K562 (cell line): Measurements from ENCODE around the gene CFAP97D2. TPM values are rescaled to one million over a fixed set of nuclear protein-coding genes. Genes with fewer than 3 reads are reported as not detected.

Experiments
- ATAC-seq: fragments of 200-7000 bp; cut with Tn5 transposase; 3 replicates; pipeline ENCODE4 v1.9.1; 2020; ENCODE audit warnings: moderate library complexity
- BruUV-seq: library from RNA; stranded (reverse); fragments of 400-500 nt; replicated peaks from 2 replicates; lab custom pipeline; 2021; lab: Mats Ljungman, UMichigan
- CTCF ChIA-PET: fragments of 300-600 bp; formaldehyde crosslinking; extraction: SDS; loops from one replicate; lab custom pipeline; 2021; ENCODE audit warnings: low intra/inter-chr PET ratio; lab: Yijun Ruan, JAX
- POLR2A ChIA-PET: fragments of 300-600, 350-650 bp; sonication (Branson Sonifier 250); formaldehyde crosslinking; extraction: SDS; loops from one replicate; lab custom pipeline; 2021; ENCODE audit warnings: antibody characterized with exemption, inconsistent platforms; lab: Yijun Ruan, JAX
- DNase-seq, 4 experiments: peaks; one replicate each; pipeline versions ENCODE4 v3.0.0 to v3.0.0-alpha.2; 2011 to 2018; ENCODE audit warnings: low spot score in 3 of 4, mixed read lengths in 3 of 4; ENCODE audit errors: extremely low read depth in 1 of 4
- FAIRE-seq: peaks from 2 replicates; lab custom pipeline; 2011; peaks lifted over from hg19 to GRCh38; lab: Jason Lieb, UNC
- H2AFZ ChIP-seq: 2 replicates; pipeline ENCODE4 v1.6.0; 2011; ENCODE audit warnings: low read depth, low read length, control low read depth, inconsistent platforms
- H3K27ac ChIP-seq: fragments of 200-600 bp; 3 replicates; pipeline ENCODE4 v1.8.0; 2011; ENCODE audit warnings: low read depth, mild to moderate bottlenecking, control low read depth, inconsistent platforms, low read length, moderate library complexity, mixed read lengths; ENCODE audit errors: extremely low read depth
- H3K27me3 ChIP-seq, 2 experiments: fragments of 300-600 bp in 1 of 2; 2 replicates in 1 of 2; 3 replicates in 1 of 2; pipeline versions ENCODE4 v1.6.0 to v1.8.0; 2011; ENCODE audit warnings: inconsistent platforms in 2 of 2, low read length in 2 of 2, mild to moderate bottlenecking in 1 of 2, mixed read lengths in 1 of 2, moderate library complexity in 1 of 2; ENCODE audit not compliant: control insufficient read depth in 2 of 2, insufficient read depth in 2 of 2
- H3K36me3 ChIP-seq: fragments of 300-600 bp; 3 replicates; pipeline ENCODE4 v1.8.0; 2011; ENCODE audit warnings: mild to moderate bottlenecking, low read length, inconsistent platforms; ENCODE audit not compliant: control insufficient read depth, insufficient read depth
- H3K4me1 ChIP-seq, 2 experiments: fragments of 200-600 bp in 1 of 2; replicated peaks in 1 of 2; 2 replicates in 1 of 2; 3 replicates in 1 of 2; pipeline versions ENCODE4 v1.5.1 to v1.8.0; 2011; ENCODE audit warnings: inconsistent platforms in 2 of 2, low read length in 2 of 2, mild to moderate bottlenecking in 1 of 2, mixed read lengths in 1 of 2, moderate library complexity in 1 of 2; ENCODE audit not compliant: control insufficient read depth in 2 of 2, insufficient read depth in 2 of 2
- H3K4me2 ChIP-seq: 2 replicates; pipeline ENCODE4 v1.6.1; 2011; ENCODE audit warnings: low read length, control low read depth, inconsistent platforms, mixed read lengths; ENCODE audit not compliant: insufficient read depth
- H3K4me3 ChIP-seq: fragments of 200-600 bp; sonication (generic), shearing (Covaris generic); 2 replicates; pipeline ENCODE4 v1.5.1; 2016; ENCODE audit warnings: control low read depth, inconsistent platforms
- H3K79me2 ChIP-seq: fragments of 200-600 bp; 3 replicates; pipeline ENCODE4 v1.8.0; 2011; ENCODE audit warnings: low read length, inconsistent platforms; ENCODE audit not compliant: control insufficient read depth, insufficient read depth
- H3K9ac ChIP-seq, 2 experiments: 2 replicates each; pipeline versions ENCODE4 v1.6.0 to v1.6.1; 2011; ENCODE audit warnings: low read depth in 2 of 2, low read length in 2 of 2, control low read depth in 1 of 2, inconsistent platforms in 1 of 2, mild to moderate bottlenecking in 1 of 2, mixed read lengths in 1 of 2; ENCODE audit not compliant: insufficient read depth in 1 of 2
- H3K9me1 ChIP-seq: one replicate; pipeline ENCODE4 v1.6.0; 2011; ENCODE audit warnings: inconsistent platforms, mild to moderate bottlenecking, low read length, moderate library complexity; ENCODE audit not compliant: control insufficient read depth, insufficient read depth
- H3K9me3 ChIP-seq: replicated peaks from 2 replicates; pipeline ENCODE4 v1.5.1; 2011; ENCODE audit warnings: low read depth, low read length, inconsistent platforms; ENCODE audit not compliant: control insufficient read depth, insufficient read depth
- H4K20me1 ChIP-seq: replicated peaks from 2 replicates; pipeline ENCODE4 v1.6.1; 2011; ENCODE audit warnings: low read length, inconsistent platforms, mixed read lengths; ENCODE audit not compliant: control insufficient read depth, insufficient read depth
- AFF1 ChIP-seq, 2 experiments: fragments of 450-650 bp; IDR thresholded peaks; 2 replicates each; pipeline ENCODE4 v1.6.1; 2018; ENCODE audit warnings: mild to moderate bottlenecking in 2 of 2, low read depth in 1 of 2; ENCODE audit not compliant: partially characterized antibody in 2 of 2
- CEBPZ ChIP-seq: fragments of 150-350 bp; IDR thresholded peaks from 2 replicates; pipeline ENCODE4 v1.6.1; 2014; ENCODE audit warnings: low read depth, mild to moderate bottlenecking, low read length, borderline replicate concordance
- DIDO1 ChIP-seq: fragments of 450-650 bp; IDR thresholded peaks from 2 replicates; pipeline ENCODE4 v1.6.1; 2016; ENCODE audit warnings: low read depth, missing biosample characterization, missing genetic modification characterization
- DLX4 ChIP-seq: fragments of 250-450 bp; sonication (Bioruptor Pico); IDR thresholded peaks from 2 replicates; pipeline ENCODE4 v1.6.1; 2021; ENCODE audit warnings: mild to moderate bottlenecking
- FOXJ2 ChIP-seq: fragments of 200-800 bp; sonication (Bioruptor generic); IDR thresholded peaks from 2 replicates; pipeline ENCODE4 v1.6.1; 2016; ENCODE audit warnings: missing genetic modification characterization, missing compliant biosample characterization
- HDAC2 ChIP-seq: fragments of 450-650 bp; IDR thresholded peaks from 2 replicates; pipeline ENCODE4 v1.6.1; 2016; ENCODE audit warnings: mild to moderate bottlenecking
- ILK ChIP-seq: fragments of 450-650 bp; IDR thresholded peaks from 2 replicates; pipeline ENCODE4 v1.6.1; 2016; ENCODE audit warnings: missing genetic modification characterization, low read depth, mild to moderate bottlenecking, missing compliant biosample characterization, moderate library complexity, borderline replicate concordance
- KLF16 ChIP-seq: IDR thresholded peaks from 2 replicates; pipeline ENCODE4 v1.6.1; 2016; ENCODE audit warnings: antibody characterized with exemption
- MED1 ChIP-seq: sonication (generic); formaldehyde crosslinking; IDR thresholded peaks from 2 replicates; pipeline ENCODE4 v1.8.1; 2023; ENCODE audit warnings: missing genetic modification reagents, borderline replicate concordance
- PPARD ChIP-seq: fragments of 250-450 bp; sonication (Bioruptor Pico); IDR thresholded peaks from 2 replicates; pipeline ENCODE4 v1.8.0; 2022; ENCODE audit warnings: inconsistent platforms, mild to moderate bottlenecking, moderate library complexity
- PYGO2 ChIP-seq: fragments of 450-650 bp; IDR thresholded peaks from 2 replicates; pipeline ENCODE4 v1.6.1; 2016; ENCODE audit warnings: mild to moderate bottlenecking, missing genetic modification characterization, moderate library complexity, missing compliant biosample characterization
- SRSF3 ChIP-seq: fragments of 200-400 bp; formaldehyde crosslinking; IDR thresholded peaks from 2 replicates; pipeline ENCODE4 v1.6.1; 2016; ENCODE audit warnings: mild to moderate bottlenecking, low read length, moderate library complexity; ENCODE audit not compliant: insufficient read depth
- TAL1 ChIP-seq: fragments of 450-650 bp; IDR thresholded peaks from 2 replicates; pipeline ENCODE4 v1.6.1; 2016; ENCODE audit warnings: mild to moderate bottlenecking
- ZNF280B ChIP-seq: fragments of 250-450 bp; sonication (Bioruptor Pico); IDR thresholded peaks from 2 replicates; pipeline ENCODE4 v1.5.1; 2021; ENCODE audit warnings: mild to moderate bottlenecking
- WGBS: fragments of 100-300 bp; shearing (Covaris generic); methylation state at CpG from one replicate; pipeline ENCODE4 v1.1.6; 2016; ENCODE audit warnings: low coverage, mixed read lengths; ENCODE audit not compliant: insufficient coverage; ENCODE audit errors: missing lambda C conversion rate; 5-methylcytosine and 5-hydroxymethylcytosine counted together
- in situ Hi-C: fragments of 300-500 bp; cut with MboI; formaldehyde crosslinking; loops from 4 replicates; pipeline ENCODE4 v1.15.0; 2018; ENCODE audit warnings: inconsistent platforms, mixed read lengths
- intact Hi-C: fragments of 100-400 bp; cut with micrococcal nuclease; formaldehyde crosslinking; loops from 2 replicates; pipeline ENCODE4 v1.14.2; 2022
- polyA plus RNA-seq, 8 experiments: library from polyadenylated mRNA; depleted of rRNA in 4 of 8; stranded (reverse) in 5 of 8; unstranded in 3 of 8; fragments of >200 nt; fragmentation: Nextera tagmentation in 2 of 8; fragmentation: Illumina TruSeq in 1 of 8; extraction: Ambion mirVana in 2 of 8; extraction: Trizol in 1 of 8; gene quantifications; 2 replicates each; pipeline versions ENCODE4 v1.2.1 to v1.2.3, GENCODE V29; 2011 to 2014; ENCODE audit warnings: inconsistent platforms in 1 of 8, missing spikeins in 1 of 8
- total RNA-seq, 7 experiments: library from RNA; depleted of rRNA in 6 of 7; stranded (reverse); fragments of >200 nt in 6 of 7; fragmentation: Illumina TruSeq in 2 of 7; extraction: Trizol in 2 of 7; gene quantifications; 2 replicates each; pipeline versions ENCODE4 v1.2.1 to v1.2.3, GENCODE V29; 2011 to 2021; ENCODE audit warnings: low replicate concordance in 1 of 7

CFAP97D2 gene
- total and polyA plus RNA-seq, 9 of the 15 experiments (the other 6 are each of a cell fraction or from before 2014, with no cell fraction given) = not detected

GRCh38 chr13:114148521-114148855 is 30.6 kb upstream of the CFAP97D2 start:
- DNase-seq = no peak
- in situ Hi-C loops = no loop called here
- Histone ChIP-seq H3K27me3 (no peaks in the 10 kb centered on the region; a peak in 1 of 5 replicates), H3K9ac (no peak overlapping the region), H2AFZ (0 out of 2 replicates have a peak overlapping the region, but pooled peaks have one; percentile 2), H3K27ac (no peak overlapping the region), H3K4me3 (no peak overlapping the region), H4K20me1 (no peaks in the 10 kb centered on the region), H3K4me1 (peaks cover 3 to 16% of the 10 kb centered on the region in 2 experiments; a peak in 3 of 5 replicates), H3K9me1 (no peaks in the 10 kb centered on the region), H3K79me2 (no peaks in the 10 kb centered on the region), H3K36me3 (no peaks in the 10 kb centered on the region), H3K4me2 (no peak overlapping the region), H3K9me3 (no peaks in the 10 kb centered on the region)
- intact Hi-C loops = loop anchor here (5.0 kb wide), 1 partner anchor 74 kb away; no protein-coding TSS in a partner anchor
- 29% methylated on average over 7 of the region's 8 CpGs for WGBS
- ChIA-PET CTCF (no interaction called here), POLR2A (interaction anchor here (0.7 kb wide), 1 partner anchor 778 kb away, joined by 3 read pairs; no protein-coding TSS in a partner anchor)
- BruUV-seq = no TSS peak
- FAIRE-seq = no peak
- ATAC-seq = no peak
- TF ChIP-seq PYGO2 (tag) (no peak), ILK (tag) (no peak), TAL1 (no peak), SRSF3 (no peak), CEBPZ (no peak), DIDO1 (tag) (no peak), DLX4 (CRISPR knock-in tag) (no peak), KLF16 (no peak), HDAC2 (no peak), ZNF280B (CRISPR knock-in tag) (no peak), MED1 (CRISPR knock-in tag) (no peak), AFF1 (IDR thresholded peaks at IDR 0.05; ENCODE audit: low read depth in 1 of 2, partially characterized antibody in 2 of 2) (no peak), FOXJ2 (tag) (no peak), PPARD (CRISPR knock-in tag) (no peak)
